HG02623 (cell line): ENCODE data around the gene SIGLEC12.

Experiments used
- ATAC-seq: cut with Tn5 transposase; IDR thresholded peaks from one replicate; pipeline ENCODE4 v1.9.1; 2021; ENCODE audit warnings: moderate library complexity; ENCODE audit not compliant: unreplicated experiment

SIGLEC12 gene

DNA sequence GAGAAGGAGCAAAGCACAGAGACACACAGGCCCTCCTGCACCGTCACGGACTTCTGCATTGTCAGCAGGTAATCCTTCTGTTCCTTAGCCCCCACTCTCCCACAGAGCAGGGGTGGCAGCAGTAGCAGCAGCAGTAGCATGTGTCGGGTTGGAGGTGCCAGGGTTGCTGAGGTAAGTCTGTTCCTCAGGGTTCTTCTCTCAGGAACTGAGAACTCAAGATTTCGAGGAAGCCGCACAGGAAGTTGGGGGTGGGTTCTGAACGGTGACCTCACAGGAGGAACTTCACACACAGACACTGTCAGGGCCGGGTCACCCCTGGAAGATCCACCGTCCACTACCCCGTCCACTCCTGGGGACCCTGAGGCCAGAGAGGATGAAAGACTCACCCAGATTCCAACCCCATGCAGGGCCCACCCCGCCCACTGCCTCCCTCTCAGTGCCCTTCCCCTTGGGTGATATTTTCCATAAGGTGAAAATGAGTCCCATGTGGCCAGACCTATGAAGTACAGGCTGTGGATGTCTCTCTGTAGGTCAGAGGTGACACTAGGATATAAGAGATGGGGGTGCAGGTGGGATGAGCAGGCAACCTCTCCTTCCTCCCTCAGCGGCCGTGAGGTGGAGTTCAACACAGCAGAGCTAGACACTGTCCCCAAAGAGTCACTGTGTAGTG, at the start of gene SIGLEC12:
SIGLEC12 (minus strand) TSS at position 207 of the 670 bp plus-strand sequence; CDS start at position 140, 67 bp downstream.
- no peak for ATAC-seq

DNA sequence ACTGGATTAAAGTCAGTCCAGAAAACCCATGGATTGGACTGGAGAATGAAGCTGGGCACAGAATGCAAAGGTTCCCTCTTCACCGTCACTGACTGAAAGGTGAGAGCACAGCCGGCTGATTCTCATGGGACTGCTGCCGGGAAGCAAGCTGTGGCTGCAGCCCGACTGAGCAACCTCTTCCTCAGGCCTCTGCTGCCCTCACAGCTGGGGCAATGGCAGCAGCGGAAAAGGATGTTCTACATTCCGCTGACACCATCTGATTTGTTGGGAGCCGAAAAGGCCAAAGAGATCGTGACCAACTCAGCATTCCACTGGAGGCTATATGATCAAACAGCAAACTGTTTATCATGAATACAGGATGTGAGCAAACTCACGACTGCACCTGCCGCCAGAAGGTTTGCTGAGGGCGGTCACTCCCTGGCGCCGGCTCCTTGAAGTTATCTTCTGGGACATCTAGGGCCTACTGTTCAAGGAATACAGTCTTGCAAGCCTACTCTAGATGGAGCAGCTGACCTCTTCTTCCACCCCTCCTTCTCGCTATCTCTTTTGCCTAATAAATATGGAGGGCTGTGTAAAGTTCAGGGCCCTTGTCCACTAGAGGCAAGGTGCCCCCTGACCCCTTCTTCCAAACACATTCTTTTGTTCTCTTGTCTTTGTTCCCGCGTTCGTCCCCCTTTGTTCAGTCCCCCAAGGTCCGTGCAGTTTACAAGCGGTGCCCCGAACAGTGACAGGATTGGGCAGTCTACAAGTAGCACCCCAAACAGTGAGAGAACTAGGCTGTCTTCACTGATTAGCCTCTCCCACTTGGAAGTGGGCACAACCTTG, 49.5 kb upstream of the SIGLEC12 start:
- no peak for ATAC-seq

DNA sequence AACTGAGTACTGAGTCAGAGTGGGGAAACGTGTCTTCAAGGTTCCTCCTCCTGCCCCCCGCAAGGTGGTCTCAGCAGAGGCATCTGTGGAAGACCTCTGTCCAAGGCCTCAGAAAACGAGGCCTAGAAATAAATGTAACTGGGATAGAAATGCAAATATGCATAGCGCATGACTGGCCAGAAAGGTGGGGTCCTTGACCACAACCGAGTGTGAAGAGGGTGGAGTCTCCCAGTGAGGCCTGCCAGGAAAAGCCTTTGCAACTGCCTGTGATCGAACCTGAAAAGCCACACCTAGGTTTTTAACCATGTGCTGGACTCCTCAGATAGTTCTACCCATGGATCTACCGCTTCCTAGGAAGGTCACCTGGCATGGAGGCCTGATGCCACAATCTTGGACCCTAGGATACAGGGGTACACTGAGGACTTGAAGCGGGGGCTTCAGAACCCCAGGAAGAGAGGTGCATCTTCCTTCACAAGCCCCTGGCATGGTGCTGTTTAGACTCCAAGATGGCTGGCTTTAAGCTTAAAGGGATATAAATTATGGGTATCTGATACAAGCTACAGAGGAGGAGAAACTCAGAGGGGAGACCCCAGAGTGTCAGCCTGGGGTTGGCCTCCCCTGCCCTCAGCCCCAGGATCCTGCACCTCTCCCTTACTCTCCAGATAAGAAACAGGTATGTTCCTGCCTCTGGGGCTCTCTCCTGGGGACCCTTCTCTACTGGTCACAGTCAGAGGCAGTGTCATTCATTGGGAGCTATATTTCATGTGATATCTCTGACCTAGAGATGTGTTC, 48.1 kb upstream of the SIGLEC12 start:
- ATAC-seq, result no peak

DNA sequence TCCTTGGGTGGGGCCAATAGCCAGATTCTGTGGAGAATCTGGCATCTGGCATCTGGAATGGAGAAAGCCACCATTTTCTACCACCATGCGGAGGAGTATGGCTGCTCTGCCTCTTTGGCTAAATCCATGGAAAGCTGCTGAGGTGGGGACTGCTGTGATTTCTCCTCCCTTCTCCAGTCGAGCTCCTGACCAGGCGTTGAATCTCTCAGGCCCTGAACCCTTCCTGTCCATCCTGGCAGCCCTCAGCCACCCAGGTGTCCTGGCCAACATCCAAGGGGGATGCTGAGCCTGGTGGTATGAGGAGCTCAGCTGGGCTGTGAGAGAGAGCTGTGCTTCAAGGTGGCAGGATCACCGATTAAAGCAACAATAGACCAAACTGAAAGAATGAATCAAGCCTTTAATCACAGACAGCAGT, 47.3 kb upstream of the SIGLEC12 start:
- ATAC-seq, result no peak

DNA sequence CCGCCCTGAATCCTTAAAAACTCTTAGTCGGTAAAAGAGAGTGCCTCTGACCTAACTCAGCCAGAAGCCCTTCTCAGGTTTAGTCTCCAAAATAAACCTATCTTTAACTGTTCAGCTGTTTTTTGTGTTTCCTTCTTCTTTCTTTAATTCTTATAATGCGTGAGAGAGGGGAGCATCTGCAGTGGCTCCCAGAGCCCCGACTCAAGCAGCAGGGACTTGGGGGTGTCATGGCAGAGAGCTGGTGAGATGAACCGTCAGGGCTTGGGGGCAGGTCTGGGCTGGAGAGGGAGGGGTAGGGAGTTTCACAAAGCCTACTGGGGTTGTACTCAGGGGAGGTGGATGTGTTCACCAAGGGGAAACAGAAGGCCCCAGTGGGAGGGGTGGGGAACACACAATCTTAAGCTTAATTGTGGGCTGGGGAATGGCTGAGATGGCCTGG, 46.6 kb upstream of the SIGLEC12 start:
- no peak for ATAC-seq

DNA sequence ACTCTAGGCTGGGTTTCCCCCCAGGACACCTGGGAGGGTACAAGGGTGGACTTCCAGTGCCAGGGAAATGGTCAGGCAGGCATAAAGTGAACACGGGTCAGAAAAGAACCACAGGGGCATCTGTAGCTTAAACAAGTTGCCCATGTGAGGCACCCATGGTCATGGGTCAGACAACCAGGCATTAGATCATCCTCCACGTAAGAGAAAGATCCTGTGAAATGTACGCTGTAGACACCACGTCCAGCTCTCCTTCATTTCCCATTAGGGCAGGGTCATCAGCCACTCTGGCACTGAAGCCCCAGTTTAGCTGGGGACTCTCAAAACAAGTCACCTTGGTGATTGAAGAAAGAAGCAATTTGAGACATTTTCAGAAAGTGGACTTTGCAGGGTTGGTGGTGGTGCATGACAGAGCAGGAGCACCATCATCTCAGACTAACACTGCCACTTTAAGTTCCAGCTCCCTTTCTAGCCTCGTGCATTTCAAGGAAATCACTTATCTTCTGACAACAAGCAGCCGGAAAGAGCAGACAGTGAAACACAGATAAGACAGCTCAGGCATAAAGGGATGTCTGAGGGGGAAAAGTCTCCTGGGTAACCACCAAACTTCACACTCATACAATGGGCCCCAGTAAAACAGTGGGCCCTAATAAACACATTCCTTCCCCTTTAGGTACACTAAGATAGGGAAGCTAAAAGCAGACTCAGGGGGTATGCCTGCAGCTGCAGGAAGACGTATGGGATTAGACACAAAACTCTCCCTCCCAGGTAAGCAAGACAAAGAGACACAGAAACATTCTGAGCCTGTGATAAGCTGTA, 46.0 kb upstream of the SIGLEC12 start:
- no peak for ATAC-seq

DNA sequence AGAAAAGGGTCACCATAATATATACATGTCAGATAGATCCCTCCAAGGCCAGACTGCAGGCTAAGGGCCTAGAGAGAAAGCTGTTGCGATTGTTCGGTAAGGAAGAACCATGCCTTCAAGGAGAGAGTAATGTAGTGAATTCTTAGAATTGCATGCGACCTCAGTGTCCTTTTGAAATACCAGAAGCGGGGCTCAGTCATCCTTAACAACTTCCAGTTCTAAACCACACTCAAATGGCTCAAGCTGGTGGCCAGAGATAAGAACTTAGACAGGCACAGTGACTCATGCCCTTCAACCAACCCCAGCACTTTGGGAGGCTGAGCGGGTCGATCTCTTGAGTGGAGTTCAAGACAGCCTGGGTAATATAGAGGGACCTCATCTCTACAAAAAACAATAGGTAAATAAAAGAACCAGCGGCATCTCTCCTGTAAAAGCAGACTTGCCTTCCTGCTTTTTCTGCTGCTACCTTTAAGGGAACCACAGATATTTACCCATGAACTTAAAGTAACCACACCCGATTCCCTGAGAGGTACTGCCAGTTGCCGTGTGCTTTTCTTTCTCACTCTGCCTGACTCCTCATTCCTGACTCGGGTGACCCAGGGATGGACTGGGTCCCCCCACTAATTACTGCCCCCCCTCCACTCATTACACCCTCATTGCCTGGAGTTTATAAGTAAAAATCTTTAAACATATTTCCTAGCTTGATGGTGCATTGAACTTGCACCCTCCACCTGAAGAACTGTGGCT, 45.2 kb upstream of the SIGLEC12 start:
- ATAC-seq, result no peak

DNA sequence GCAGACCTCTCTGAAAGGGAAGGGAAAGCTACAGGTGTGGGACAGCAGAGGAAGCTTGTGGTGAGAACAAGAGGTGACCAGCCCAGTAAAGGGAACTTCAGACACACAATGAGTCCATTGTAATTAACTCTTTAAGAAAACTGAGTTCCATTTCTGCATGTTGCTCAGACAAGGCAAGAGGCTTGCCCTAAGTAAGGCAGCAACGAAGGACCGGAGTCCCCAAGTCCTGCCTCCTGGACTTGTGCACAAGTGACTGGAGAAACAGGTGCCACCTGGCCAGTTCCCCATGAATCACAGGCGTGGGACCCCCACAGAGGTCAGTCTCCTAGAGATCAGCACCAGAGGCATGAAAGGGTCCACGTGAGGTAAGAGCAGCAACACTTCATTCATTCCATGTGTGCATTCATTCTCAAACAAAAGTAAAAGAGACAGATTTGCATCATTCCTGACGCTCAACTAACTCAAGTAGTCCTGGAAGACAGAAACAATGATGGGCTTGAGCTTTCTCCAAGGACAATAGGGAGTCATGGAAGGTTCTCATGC, 44.6 kb upstream of the SIGLEC12 start:
- ATAC-seq, result no peak

DNA sequence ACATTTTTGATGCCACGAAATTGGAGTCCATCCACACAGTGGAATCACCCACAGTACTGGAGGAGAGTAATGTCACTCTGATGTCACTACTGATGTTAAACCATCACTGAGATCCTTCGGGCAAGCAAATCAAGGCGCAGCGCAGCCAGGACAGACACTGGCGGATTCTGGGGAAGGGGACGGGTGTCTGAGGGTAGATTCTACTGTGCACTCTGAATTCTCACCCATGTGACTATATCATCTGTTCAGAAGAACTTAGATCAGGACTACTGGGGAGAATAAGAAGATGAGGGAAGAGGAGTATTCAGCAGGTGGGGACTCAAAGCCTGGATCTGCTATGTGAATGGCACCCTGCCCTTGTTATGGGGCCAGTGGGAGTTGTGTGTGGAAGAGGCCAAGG, 42.4 kb upstream of the SIGLEC12 start:
- ATAC-seq, result no peak

DNA sequence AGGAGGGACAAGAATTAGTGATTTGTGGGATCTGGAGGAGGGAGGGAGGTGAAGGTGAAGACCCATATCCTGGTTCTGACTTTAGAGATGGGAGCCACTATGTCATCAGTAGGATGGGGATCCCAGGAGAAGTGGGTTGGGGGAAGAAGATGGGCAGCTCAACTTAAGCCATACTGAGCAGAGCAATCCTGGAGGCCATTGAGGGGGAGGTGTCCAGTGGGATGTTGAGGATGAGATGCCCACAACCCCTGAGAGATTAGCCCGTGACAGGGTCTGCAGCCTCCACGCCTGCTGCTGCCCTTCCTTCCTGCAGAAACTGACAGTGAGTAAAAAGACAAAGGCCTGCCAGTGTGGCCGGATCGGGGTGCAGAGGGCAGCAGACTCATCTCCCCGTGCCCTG, 41.1 kb upstream of the SIGLEC12 start:
- ATAC-seq, result no peak

DNA sequence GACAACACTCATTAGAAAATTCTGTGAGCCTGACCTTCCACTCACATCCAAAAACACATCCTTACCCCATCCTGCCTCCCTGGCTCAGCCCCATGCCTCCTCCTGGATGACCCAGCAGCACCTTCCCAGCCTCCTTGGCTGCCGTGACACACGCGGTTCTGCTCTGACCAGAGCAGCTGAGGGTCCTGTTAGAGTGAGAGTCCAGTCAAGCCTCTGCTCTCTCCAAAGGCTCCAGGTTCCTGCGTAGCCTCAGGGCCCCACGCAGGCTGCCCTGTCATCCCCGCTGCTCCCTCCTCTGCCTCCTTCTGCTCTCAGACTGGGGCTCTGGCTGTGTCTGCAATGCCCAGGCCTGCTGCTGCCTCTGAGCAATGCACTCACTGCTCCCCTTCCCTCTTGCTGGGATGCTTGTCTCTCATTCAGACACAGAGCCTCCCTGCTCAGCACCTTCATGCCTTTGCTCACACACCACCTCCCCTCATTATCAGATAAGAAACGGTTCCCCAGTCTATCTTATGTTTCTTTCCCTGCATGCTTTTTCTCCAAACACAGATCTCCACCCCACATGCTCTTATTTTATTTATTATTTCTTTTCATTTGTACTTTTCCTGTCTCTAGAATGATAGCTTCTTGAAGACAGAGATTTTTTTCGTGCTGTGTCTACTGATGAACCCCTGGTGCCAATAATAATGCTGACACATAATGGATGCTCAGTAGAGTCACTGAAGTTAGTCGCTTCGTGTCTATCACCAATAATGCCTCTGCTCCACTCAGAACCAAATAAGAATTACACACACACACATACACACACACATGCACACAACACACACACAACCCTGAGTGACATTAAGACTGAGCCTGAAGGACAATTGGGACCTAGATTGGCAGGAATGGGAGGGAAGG, 40.1 kb upstream of the SIGLEC12 start:
- no peak for ATAC-seq

DNA sequence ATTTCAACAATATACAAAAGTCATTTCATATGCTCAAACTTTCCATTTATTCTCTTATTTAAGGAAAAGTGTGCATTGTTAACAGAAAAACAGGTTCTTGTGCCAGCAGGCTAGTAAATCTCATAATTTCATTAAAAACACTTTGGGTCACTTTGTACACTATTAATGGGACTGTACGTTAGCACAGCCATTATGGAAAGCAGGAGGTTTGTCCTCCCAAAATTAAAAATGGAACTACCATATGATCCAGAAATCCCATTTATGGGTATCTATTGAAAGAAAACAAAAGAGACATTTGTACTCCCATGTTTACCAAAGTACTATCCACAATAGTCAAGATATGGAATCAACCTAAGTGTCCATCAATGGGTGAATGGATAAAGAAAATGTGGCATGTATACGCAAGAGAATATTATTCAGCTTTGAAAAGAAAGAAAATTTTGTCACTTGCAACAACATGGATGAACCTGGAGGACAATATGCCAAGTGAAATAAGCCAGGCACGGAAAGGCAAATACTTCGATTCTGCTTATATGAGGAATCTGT, 38.3 kb upstream of the SIGLEC12 start:
- no peak for ATAC-seq

DNA sequence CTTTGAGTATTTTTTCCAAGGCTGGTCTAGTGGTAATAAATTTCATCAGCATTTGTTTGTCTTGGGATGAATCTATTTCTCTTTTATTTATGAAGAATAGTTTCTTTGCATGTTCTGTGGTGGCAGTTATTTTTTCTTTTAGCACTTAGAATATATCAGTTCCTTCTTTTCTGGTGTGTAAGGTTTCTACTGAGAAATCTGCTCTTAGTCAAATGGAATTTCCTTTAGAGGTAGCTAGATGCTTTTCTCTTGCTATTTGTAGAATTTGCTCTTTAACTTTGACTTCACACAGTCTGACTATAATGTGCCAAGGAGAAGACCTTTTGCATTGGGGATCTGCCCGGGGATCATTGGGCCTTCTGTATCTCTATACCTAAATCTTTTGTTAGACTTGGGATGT, 33.9 kb upstream of the SIGLEC12 start:
- no peak for ATAC-seq

DNA sequence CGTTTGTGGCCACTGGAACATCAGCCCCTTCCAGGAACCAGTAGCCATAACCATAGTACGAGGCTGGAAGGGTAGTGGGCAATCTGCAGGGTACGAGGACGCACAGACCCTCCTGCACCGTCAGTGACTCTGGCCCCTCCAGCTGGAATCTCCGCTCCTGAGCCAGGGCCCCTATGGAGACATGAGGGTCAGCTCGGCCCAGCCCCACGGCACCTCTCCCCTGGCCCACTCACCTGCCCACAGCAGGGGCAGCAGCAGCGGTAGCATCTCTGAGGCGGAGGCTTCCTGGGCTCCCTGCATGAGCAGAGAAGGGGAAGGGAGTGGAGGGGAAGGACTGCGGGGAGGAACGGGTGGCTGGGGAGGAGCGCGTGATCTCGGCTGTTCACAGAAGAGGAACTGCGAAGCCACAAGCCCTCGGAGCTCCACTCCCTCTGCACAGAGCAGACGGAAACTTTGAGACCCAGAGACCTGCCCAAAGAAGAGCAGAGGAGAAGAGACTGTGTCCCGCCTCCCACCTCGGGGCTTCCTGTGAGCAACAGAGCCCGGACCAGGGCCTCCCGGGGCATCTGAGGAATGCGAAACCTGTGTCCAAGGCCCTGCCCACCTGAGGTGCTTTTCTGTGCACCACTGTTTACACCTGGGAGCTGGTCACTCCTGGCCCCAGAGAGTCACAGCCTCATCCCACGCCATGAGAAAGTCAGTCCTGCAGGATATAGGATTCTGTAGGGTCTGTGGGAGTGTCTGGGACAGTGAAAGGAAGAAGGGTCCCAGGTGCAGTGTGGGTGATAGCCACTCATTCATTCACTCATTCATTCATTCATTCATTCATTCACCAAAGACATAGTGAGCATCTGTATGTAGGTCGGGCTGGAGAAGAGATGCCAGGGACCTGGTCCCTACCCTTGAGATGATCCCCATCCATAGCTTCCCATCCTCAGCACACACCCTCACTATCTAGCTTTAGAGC, 30.0 kb upstream of the SIGLEC12 start, which contains the start of gene SIGLEC6:
SIGLEC6 (minus strand) TSS at position 322 of the 967 bp plus-strand sequence; CDS start at position 300, 22 bp downstream.
- ATAC-seq, result peak; percentile 66

DNA sequence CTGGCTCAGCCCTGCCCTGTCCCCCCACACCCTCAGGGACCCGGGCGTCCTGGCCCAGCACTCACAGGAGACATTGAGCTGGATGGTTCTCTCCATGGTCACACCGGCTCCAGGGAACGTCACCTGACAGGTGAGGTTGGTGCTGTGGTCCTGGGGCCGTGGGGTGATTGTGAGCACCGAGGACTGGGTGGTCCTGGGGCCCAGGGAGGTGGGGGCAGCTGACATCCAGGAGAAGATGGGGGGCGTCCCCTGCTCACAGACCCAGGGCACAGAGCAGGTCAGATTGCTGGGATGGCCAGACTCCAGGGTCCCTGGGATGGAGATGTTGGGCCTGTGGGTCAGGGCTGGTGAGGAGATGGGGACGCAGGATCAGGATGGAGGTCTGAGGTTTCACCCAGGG, 29.0 kb upstream of the SIGLEC12 start:
- no peak for ATAC-seq

DNA sequence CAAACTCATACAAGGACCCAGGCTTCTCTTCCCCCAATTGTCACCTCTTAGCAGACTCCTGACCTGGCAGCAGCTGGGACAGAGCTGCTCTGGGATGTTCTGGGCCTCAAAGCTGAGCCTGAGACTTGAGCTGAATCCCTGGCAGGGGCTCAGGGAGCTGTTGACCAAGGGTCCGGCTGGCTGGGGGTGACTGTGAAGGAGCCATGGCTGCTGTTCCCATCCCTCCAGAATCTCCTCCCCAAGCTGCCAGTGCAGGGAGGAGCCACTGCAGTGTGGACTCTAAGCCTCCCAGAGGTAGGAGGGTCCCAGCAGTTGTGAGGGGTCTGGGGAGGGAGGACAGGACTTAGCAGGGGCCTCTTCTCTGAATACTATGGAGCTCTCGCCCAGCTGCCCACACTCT, 27.7 kb upstream of the SIGLEC12 start:
- no peak for ATAC-seq

DNA sequence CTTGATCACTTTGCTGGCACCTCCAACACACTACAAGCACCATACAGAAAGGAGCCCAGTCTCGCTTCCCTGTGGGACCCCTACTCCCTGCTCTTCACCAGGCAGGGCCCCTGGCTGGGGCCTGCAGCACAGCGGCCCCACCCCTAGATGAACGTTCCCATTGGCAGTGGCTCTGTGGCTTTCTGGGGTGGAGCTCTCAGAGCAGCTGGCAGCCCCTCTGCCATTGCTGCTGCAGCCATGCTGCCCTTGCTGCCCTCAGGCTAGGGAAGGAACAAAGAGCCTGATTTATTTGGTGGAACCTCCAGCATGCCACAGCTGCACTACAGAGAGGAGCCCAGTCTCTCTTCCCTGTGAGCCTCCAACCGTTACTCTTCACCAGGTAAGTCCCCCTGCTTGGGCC, 24.1 kb upstream of the SIGLEC12 start:
- ATAC-seq, result no peak
